GM18868 (cell line): Measurements from ENCODE around the gene DOCK3.
"Not testable (repeated sequence)": the region's sequence is repeated elsewhere in the genome, so short reads cannot be mapped to it uniquely, and the experiment has no call there.

Experiments
- ATAC-seq: cut with Tn5 transposase; IDR thresholded peaks from one replicate; pipeline ENCODE4 v1.9.1; 2021; ENCODE audit warnings: mild to moderate bottlenecking, moderate library complexity; ENCODE audit not compliant: unreplicated experiment

Gene DOCK3

GRCh38 chr3:51381333-51381705, 706.6 kb downstream of the DOCK3 start:
- ATAC-seq, result no peak

- no peak for ATAC-seq
Observed at GRCh38 chr3:51382076-51382745, 707.5 kb downstream of the DOCK3 start.

- ATAC-seq, result no peak
Observed at GRCh38 chr3:51382947-51383578, 708.3 kb downstream of the DOCK3 start.

- ATAC-seq, result no peak
Observed at GRCh38 chr3:51384055-51384725, 709.5 kb downstream of the DOCK3 start.

GRCh38 chr3:51384726-51385473, 710.2 kb downstream of the DOCK3 start, which contains the start of gene MANF:
Gene MANF (plus strand): TSS chr3:51385291. CDS start chr3:51385343, 52 bp downstream.
- ATAC-seq, result peak; percentile 95

- ATAC-seq, result no peak
Observed at GRCh38 chr3:51385621-51386091, 710.9 kb downstream of the DOCK3 start.

GRCh38 chr3:51386159-51386851, 711.6 kb downstream of the DOCK3 start:
- no peak for ATAC-seq

GRCh38 chr3:51386852-51387229, 712.1 kb downstream of the DOCK3 start:
- ATAC-seq, result no peak

- ATAC-seq, result not testable (repeated sequence)
Observed at GRCh38 chr3:51387281-51387680, 712.6 kb downstream of the DOCK3 start.

GRCh38 chr3:51388286-51389029, 713.7 kb downstream of the DOCK3 start:
- no peak for ATAC-seq

GRCh38 chr3:51389423-51390183, 714.9 kb downstream of the DOCK3 start:
- no peak for ATAC-seq

GRCh38 chr3:51390246-51391074, 715.7 kb downstream of the DOCK3 start:
- ATAC-seq, result no peak

- ATAC-seq, result peak; percentile 90
Observed at GRCh38 chr3:51391075-51391565, 716.4 kb downstream of the DOCK3 start, which contains the start of gene RBM15B. Gene RBM15B (plus strand): TSS chr3:51391285. CDS start chr3:51391400, 115 bp downstream.

GRCh38 chr3:51391566-51392354, 717.0 kb downstream of the DOCK3 start:
- peak; percentile 6 for ATAC-seq

GRCh38 chr3:51392355-51393133, 717.8 kb downstream of the DOCK3 start:
- no peak for ATAC-seq

- no peak for ATAC-seq
Observed at GRCh38 chr3:51393134-51393495, 718.4 kb downstream of the DOCK3 start.

- ATAC-seq, result no peak
Observed at GRCh38 chr3:51393564-51393963, 718.8 kb downstream of the DOCK3 start.
